GM21529 (cell line): ENCODE data around the gene AKAP11.

Source experiments
- ATAC-seq: cut with Tn5 transposase; IDR thresholded peaks from one replicate; pipeline ENCODE4 v1.9.1; 2021; ENCODE audit not compliant: unreplicated experiment

Gene AKAP11

DNA sequence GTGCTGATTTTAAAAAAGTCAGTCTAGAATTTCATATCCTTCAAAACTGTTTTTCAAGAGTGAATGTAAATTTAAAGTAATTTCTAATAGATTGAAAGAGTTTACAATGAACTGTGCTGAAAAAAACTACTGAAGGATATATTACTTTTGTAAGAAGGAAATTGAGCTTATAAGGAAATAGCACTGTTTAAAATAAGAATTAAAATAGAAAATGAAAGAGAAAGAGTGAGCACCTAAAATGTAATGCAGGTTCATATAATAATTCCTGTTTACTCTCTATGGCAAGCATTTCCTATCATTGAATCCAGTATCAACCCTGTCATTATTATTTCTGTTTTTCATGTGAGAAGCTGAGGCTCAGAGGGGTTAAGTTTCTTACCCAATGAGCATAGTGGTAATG lies 57.3 kb downstream of the AKAP11 start:
- ATAC-seq, result no peak

DNA sequence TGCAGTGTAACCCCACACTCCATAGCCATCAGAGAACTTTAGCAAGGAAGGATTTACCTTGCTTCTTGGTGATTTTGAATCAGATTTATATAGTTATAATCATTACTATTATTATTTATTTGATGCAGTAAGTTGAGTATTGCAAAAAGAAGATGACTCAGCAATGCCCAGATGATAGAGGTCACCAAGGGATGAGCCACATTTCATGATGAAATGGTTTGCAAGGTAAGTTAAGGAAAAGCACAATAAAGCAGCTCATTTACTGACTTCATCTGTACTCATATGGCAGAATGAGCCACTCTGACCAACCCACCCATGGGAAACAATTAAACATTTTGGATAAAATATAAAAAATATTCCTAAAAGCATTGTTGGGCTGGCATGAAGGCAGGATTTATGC lies 59.1 kb downstream of the AKAP11 start:
- no peak for ATAC-seq

DNA sequence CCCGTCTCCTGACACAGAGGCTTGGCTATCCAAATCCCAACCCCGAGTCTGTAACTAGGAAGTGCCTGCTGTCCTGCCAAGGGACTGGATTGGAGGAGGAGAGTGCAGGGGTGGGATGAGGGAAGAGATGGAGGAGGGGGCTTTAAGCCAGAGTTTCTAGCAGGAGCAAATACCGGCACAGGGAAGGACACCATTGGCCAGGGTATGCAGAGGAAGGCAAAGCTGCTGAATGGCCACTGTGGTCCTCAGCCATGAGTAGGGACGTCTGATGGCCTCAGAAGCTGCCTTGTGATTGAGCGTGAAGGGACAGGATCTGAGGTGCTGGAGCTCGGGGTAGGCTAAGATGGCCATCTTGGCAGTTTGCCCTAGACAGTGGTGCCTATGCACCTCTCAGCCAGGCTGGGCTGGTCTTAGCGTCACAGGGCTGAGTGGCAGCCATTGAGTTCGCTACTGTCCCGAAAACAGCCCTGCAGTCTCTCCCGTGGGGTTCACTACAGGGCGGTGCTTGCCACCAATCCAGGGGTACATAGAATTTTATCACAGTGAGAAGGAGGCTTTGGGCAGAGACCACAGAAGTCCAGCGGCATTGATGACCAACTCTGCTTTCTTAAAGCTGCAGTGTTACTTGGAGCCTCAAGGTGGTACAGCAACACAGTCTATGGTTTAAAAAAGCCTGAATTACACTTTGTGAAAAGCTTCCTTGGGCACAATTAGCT lies 61.8 kb downstream of the AKAP11 start:
- ATAC-seq, result peak; percentile 83

DNA sequence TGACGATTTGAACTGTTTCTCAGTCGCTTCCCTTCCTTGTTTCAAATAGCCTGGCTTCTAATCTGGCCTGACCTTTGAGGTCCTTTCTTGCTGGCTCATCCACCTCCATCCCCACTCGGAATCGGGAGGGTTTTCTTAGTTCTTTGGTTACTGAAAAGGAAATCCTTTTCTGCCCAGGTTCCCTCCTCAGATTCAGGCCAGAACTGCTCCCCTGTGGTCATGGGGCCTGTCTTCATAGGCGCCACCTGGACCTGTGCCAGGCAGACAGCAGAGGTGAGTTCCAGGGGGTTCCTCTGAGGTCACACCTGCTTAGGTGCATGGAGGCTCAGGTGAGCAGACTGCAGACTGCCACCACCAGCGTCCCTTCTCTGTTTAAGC lies 62.4 kb downstream of the AKAP11 start:
- peak; percentile 43 for ATAC-seq

DNA sequence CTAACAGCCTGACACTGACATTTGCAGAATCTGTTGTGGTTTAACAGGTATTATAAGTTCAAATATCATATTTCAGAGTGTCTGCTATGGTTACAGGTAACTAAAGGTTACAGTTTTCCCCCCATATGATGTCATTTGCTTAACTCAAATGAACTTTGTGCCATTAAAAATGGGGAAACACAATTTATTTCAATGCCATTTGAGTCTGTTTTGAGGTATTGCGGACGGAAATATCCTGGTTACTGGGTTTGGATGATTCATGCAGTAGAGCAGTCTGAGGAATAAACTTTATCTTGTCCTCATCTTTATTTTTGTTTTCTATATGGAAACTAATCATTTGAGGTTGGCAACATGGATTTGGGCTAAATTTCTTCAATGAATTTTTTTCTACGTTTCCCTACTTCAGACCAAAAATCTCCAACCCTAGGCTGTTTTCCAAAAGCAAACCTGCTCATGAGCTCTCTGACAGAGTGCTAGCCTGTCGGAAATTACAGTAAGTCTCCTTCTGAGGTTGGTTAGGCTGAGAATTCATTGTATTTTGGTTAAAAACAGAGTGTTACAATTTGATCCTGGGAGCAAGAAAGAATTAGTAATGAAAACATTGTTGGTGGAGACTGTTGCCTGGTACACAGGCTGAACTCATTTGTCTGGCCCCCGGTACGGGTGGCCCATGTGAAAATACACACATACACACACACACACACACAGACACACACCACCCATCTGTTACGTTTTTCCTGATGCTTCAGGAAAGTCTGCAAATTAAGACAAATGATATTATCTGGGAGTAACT lies 66.1 kb downstream of the AKAP11 start:
- ATAC-seq, result no peak

DNA sequence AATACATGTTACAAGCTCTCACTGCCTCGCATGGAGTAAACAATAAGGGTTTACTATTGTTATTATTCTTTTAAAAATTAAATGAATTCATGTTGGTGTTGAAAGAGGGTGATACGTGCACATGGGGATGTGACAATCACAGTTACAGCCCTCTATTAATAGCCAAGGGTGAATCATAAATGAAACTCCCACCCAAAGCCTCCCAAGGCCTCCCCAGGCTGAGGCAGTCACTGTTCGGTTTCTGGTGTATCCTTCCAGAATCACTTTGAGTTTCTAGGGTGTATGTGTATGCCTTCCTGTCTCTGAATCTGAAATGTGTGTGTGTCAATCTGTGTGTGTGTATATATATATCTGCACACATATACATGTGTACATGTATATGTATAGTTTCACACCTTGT lies 73.4 kb downstream of the AKAP11 start:
- ATAC-seq, result peak; percentile 75

DNA sequence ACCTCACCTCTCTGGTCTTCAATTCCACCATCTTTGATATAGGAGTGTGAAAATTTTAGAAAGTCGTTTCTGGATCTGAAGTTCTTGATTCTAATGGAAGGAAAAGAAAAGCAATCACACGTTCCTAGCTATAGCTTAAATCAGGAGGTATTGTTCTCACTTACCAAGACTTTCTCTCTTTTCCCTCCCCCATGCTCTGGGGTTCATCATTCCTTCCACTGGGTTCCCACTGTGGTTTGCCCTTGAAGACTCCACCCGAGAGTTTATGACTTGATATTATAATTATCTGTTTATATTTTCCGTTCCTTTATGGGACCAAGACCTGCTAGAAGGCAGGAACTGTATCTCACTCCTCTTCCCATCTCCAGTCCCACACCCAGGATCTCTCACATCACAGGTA lies 76.6 kb downstream of the AKAP11 start:
- no peak for ATAC-seq

DNA sequence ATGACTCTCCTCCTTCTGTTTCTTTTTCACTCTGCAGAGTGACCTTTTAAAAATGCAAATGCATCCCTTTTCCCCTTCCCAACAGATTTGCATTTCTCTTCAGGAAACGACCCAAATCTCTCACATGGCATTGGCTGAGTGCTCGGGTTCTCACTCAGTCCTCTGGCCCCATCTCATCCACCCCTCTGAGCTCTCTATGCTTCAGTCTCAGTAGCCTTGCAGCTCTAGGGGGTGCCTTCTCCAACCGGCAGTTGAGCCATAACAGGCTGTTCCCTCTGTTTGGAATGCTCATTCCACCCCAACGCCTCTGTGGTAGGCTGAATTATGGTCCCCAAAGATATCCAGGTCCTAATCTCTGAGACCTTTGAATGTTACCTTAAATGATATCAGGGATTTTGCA lies 78.2 kb downstream of the AKAP11 start:
- ATAC-seq, result no peak

DNA sequence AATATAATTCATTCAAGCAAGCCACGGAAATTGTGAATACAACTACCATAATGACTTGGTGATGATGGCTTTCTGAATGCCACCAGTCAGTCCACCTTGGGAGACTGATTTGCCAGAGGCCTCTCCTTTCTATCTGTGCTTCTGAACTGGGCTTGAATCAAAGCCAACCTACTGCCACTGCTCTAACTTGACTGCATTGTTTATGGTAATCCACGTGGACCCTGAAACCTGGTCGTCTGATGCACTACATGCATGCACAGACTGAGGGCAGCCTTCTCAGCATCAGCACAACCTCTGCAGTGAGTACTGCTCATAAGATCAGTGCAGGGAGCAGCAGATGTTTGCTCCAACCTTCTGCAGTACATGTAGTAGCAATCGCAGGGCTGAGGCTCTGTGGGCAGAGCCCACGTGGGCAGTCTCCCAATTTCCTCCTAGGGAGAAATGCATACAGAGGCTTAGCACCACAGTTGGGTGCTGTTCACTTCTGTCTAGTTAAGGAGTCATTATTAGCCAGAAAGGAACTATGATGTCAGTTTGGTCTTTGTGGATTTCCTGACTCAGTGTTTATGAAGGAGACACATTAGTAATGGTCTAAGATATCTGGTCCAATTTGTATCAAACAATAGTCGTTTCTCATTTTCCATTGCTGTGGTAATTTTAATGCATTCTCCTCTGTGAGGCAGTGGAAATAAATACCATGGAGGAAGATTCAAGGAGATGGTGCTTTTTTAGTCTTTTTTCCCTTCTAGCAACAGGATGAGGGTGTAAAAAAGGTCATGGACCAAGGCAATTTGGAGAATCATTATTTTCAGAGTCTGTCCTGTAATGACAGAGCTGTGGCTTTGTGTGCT lies 82.5 kb downstream of the AKAP11 start:
- peak; percentile 87 for ATAC-seq

DNA sequence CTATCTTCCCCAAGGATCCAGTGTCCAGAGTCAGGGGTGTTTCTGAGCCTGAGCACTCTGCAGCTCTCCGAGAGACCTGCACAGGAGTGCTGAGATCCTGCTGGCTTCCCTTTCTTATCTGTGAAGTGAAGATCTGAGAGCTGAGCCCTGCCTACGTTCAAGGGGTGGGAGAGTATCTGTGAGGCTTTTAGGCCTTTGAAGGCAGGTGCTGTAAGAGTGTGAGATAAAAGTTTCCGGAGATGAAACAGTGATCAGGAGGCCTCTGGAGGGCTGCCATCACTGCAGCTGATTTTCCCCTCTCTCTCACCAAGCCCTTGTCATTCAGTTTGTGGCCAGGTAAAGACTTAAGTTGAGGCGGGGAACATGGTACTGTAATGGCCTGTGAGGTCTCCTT lies 83.1 kb downstream of the AKAP11 start:
- no peak for ATAC-seq

DNA sequence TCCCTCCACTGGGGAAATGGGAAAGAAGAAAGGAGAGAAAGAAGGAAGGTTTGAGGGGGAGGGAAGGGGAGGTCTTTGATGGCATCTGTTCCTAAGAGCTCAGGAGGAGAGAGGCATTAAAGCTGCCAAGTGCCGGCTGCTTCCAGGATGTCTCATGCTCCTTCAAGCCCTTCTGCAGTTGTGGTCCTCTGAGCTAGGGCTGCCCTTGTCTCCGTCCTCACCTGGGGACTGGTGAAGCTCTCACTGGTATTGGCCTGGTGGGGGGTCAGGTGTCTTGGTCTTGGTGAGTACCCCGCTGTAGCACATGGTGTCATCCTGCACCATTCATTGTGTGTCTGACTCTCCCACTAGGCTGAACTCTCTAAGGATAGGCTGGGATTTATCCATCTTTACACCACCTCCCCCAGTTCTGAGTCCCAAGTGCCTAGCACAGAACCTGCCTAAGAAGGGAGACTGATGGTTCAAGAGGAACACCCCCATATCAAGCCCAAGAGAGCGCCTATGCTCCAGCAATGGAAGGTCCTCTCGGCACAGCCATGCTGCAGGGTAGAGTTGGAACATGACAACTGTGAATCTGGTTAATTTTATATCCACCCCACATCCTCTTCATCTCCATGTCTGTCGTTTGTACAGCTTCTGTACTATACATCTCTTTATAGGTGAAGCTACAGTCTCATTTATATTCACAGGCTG lies 83.7 kb downstream of the AKAP11 start:
- no peak for ATAC-seq

DNA sequence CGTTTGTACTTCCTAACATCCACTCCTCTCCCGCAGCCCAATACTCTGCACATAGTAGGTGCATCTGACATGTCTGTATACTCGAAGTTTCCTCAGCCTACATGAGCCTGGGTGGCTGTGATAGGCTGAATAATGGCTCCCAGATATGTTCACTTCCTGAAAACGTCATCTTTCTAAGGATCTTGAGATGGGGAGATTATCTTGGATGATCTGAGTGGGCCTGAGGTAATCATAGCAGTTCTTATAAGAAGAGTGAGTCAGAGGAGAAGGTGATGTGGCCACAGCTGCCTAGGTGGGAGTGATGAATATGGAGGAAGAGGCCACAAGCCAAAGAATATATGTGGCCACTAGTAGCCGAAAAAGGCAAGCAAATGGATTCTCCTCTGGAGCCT lies 84.2 kb downstream of the AKAP11 start:
- ATAC-seq, result no peak

DNA sequence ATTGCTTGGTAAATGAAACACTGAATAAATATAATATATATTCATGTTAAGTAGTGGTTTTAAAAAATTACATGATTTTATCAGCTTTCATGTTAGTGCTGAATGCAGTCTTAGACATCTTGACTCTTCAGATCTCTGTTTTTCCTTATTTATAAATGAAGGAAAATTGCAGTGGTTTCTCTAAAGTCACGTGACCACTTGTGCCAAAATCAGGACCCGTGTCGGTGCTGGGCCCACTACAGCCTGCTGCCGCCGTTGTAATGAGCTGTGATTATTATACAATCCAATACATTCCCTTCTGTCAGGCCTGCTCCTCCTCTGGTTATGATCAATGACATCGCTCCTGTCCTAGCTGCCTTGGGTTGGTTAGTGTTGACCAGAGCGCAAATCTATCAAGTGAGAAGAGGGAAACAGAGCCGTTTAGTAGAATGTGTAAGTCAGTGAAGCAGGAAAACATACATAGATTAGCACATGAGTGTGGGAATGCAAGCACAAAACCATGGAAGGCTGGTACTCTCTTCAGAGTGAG lies 88.2 kb downstream of the AKAP11 start:
- ATAC-seq, result no peak

DNA sequence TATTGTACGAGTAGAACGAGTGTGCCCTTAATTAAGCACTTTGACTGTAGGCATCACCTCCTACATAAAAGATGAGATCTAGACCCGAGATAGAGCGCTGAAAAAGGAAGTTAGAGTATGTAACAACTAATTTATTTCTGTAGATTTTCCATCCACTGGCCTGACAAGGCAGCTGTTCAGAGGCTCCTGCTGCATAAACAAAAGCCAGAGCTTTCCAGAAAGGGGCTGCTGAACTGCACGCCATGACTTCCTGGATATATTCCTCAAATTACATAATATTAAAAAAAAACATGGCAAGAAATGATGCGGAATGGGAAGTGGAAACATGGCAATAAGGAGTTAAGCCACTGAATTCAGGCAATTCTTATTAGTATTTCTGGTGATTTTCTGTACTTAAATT lies 89.7 kb downstream of the AKAP11 start:
- no peak for ATAC-seq

DNA sequence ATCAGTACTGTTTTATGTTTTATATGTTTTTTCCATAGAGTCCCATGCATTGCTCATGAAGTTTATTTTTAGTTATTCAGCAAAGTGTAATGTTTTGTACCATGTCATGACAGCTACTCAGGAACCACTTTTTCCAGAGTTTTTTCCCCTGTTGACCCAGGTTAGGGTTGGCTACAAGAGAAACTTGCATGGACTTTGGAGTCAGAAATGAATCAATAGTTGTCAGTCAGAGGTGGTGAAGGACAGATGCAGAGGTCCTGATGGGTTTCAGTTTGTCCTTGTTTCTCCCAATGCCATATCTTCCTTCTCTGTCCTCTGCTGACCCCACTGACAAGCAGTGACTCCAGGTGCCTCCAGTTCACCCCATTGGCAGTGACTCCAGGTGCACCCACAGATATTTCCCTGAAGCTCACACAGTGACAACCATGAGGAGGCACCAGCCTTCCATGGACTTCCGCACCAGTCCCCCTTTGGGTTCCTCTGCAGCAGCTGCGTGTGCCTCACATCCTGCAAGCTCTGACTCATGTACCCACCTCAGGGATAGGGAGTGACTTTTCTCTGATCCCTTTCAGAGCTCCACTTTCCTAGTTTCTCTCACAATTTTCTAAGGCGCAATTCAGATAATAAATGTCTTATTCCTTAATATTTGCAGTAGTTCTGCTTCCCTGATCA lies 92.1 kb downstream of the AKAP11 start:
- no peak for ATAC-seq

DNA sequence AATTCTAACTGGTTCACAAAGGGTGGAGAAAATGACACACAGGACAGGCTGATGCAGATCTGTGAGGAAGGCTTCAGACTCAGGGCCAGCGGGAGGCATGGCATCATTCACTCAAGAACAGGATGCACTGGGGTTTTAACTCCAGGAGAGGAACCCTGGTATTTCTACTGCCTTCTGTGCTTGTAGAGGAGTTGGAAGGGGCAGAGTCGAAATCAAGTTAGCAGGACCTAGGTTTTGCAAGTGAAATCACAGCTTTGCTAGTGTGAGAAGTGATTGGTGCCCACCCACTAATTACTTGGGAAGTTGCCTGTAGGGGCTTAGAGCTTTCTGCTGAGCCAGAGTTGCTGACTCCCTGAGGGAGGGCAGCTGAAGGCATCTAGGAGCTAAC lies 92.7 kb downstream of the AKAP11 start:
- no peak for ATAC-seq

DNA sequence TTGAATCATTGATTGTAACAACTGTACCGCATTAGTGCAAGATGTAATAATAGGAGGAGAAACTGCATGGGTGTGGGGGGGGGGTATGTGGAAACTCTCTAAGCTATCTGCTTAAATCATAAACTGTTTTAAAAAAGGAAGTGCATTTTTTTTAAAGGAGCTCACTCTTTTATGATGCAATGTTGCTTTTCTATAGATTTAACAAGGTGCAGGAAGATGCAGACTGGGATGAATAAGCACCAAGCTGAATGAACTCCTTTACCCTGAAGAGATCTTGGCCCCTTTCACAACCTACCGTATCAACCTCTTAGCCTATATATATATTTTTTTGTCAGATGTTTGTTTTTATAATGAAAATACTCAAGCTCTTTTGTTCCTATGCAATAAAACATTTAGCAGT lies 95.9 kb downstream of the AKAP11 start:
- ATAC-seq, result no peak

DNA sequence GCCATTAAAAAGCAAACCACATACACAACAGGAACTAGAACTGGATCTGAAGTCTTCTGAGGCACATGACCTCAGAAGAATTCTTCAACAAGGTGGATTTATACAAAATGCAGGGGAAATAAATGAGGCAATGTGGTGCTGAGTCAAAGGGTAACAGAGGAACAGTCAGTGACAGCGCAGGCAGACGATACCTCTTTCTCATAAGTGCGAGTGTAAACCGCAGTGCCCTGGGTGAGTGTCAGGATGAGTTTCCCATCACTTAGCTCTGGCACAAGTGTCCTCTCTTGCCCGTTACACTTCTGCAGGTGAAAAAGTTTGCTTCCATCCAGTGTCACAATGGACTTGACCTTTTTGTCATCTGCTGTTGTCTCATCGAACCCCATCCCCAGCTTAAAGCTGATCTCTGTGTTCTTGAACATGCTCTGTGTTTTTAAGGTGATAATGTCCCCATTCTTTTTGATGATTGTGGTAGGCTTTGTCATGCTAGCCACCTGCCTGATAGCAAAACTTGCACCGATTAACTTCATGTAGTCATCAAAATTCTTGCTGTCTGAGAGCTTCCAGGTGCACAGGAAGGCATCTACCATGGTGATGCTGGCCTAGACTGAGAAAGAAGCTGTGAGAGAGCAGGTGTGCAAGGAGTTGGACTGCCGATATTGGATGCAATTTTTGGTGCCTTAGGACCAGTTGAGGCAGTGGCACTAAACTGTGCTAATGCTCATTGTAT lies 97.3 kb downstream of the AKAP11 start:
- ATAC-seq, result peak; percentile 90

DNA sequence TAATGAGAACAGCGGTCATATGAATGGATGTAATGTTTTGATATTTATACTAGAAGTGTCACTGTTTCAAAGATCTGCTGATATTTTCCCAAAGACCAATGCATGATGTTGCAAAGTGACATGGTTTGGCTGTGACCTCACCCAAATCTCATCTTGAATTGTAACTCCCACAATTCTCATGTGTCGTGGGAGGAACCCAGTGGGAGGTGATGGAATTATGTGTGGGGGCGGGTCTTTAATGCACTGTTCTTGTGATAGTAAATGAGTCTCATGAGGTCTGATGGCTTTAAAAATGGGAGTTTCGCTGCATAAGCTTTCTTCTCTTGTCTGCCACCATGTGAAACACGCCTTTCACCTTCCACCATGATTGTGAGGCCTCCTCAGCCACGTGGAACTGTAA lies 98.3 kb downstream of the AKAP11 start:
- no peak for ATAC-seq
